HepG2 (cell line): ENCODE data around the gene COPS4. TPM values are rescaled to one million over a fixed set of nuclear protein-coding genes. Genes with fewer than 3 reads are reported as not detected.

ENCODE experiments used
- ATAC-seq: fragments of 200-7000 bp; cut with Tn5 transposase; 3 replicates; pipeline ENCODE4 v1.9.1; 2020; ENCODE audit warnings: mild to moderate bottlenecking, moderate library complexity
- BruUV-seq: library from RNA; stranded (reverse); fragments of 400-500 nt; replicated peaks from 2 replicates; lab custom pipeline; 2021; lab: Mats Ljungman, UMichigan
- CTCF ChIA-PET: fragments of 300-600 bp; formaldehyde crosslinking; extraction: SDS; loops from one replicate; lab custom pipeline; 2021; ENCODE audit warnings: low total read pairs, inconsistent platforms, low intra/inter-chr PET ratio; lab: Yijun Ruan, JAX
- POLR2A ChIA-PET: fragments of 350-600 bp; sonication (Branson Sonifier 250); formaldehyde crosslinking; loops from one replicate; lab custom pipeline; 2020; ENCODE audit warnings: antibody characterized with exemption, inconsistent platforms; lab: Yijun Ruan, JAX
- DNase-seq: peaks from one replicate; pipeline ENCODE4 v3.0.0-alpha.2; 2015; ENCODE audit warnings: low spot score
- FAIRE-seq: peaks from 3 replicates; lab custom pipeline; 2011; peaks lifted over from hg19 to GRCh38; lab: Jason Lieb, UNC
- H2AFZ ChIP-seq: one replicate; pipeline ENCODE4 v1.6.1; 2011; ENCODE audit warnings: low read length, inconsistent platforms
- H3K27ac ChIP-seq: fragments of 300-600 bp; 3 replicates; pipeline ENCODE4 v1.8.0; 2011; ENCODE audit warnings: mixed run types, mild to moderate bottlenecking, mixed read lengths, low read length, inconsistent platforms; ENCODE audit not compliant: insufficient read depth; ENCODE audit errors: extremely low read length
- H3K27me3 ChIP-seq, 2 experiments: fragments of 200-600 bp in 1 of 2; 2 replicates in 1 of 2; 3 replicates in 1 of 2; pipeline versions ENCODE4 v1.6.0 to v1.8.0; 2011; ENCODE audit warnings: low read length in 2 of 2, mild to moderate bottlenecking in 2 of 2, moderate library complexity in 2 of 2, inconsistent platforms in 1 of 2; ENCODE audit not compliant: insufficient read depth in 2 of 2, control insufficient read depth in 1 of 2
- H3K36me3 ChIP-seq, 2 experiments: fragments of 200-600 bp in 1 of 2; replicated peaks in 1 of 2; 2 replicates in 1 of 2; 3 replicates in 1 of 2; pipeline versions ENCODE4 v1.5.1 to v1.8.0; 2011; ENCODE audit warnings: low read length in 2 of 2, inconsistent platforms in 1 of 2; ENCODE audit not compliant: insufficient read depth in 2 of 2, control insufficient read depth in 1 of 2
- H3K4me1 ChIP-seq: 2 replicates; pipeline ENCODE4 v1.5.1; 2012; ENCODE audit warnings: low read length, inconsistent platforms; ENCODE audit not compliant: insufficient read depth
- H3K4me2 ChIP-seq: 2 replicates; pipeline ENCODE4 v1.6.0; 2011; ENCODE audit warnings: low read depth, low read length, inconsistent platforms
- H3K4me3 ChIP-seq, 3 experiments: fragments of 200-600 bp in 1 of 3; sonication (generic), shearing (Covaris generic) in 1 of 3; replicated peaks in 1 of 3; 2 replicates each; pipeline ENCODE4 v1.5.1; 2011 to 2016; ENCODE audit warnings: low read length in 3 of 3, inconsistent platforms in 2 of 3, low read depth in 2 of 3, mild to moderate bottlenecking in 2 of 3, control low read depth in 1 of 3, mixed read lengths in 1 of 3; ENCODE audit not compliant: insufficient read depth in 1 of 3
- H3K79me2 ChIP-seq: one replicate; pipeline ENCODE4 v1.6.1; 2011; ENCODE audit warnings: low read length, inconsistent platforms; ENCODE audit not compliant: insufficient read depth
- H3K9ac ChIP-seq: 2 replicates; pipeline ENCODE4 v1.6.0; 2011; ENCODE audit warnings: mild to moderate bottlenecking, low read depth, low read length, inconsistent platforms; ENCODE audit not compliant: insufficient read depth
- H3K9me3 ChIP-seq: 2 replicates; pipeline ENCODE4 v1.5.1; 2012; ENCODE audit warnings: mild to moderate bottlenecking, low read length
- H4K20me1 ChIP-seq: 2 replicates; pipeline ENCODE4 v1.6.0; 2011; ENCODE audit warnings: inconsistent platforms, mild to moderate bottlenecking, low read length, moderate library complexity; ENCODE audit not compliant: insufficient read depth
- GABPB1 ChIP-seq: IDR thresholded peaks from 2 replicates; pipeline ENCODE4 v1.6.1; 2016; ENCODE audit warnings: mild to moderate bottlenecking, missing genetic modification reagents, moderate library complexity, missing compliant biosample characterization
- GPBP1L1 ChIP-seq: sonication (generic); formaldehyde crosslinking; IDR thresholded peaks from 2 replicates; pipeline ENCODE4 v1.5.0; 2020; ENCODE audit warnings: mild to moderate bottlenecking, missing genetic modification reagents
- KDM2A ChIP-seq: sonication (generic); formaldehyde crosslinking; IDR thresholded peaks from 2 replicates; pipeline ENCODE4 v1.4.0; 2020; ENCODE audit warnings: low read depth, missing genetic modification reagents, borderline replicate concordance
- RARA ChIP-seq: IDR thresholded peaks from 2 replicates; pipeline ENCODE4 v1.6.1; 2016; ENCODE audit warnings: missing genetic modification reagents, missing compliant biosample characterization
- TBX2 ChIP-seq: sonication (generic); formaldehyde crosslinking; IDR thresholded peaks from 2 replicates; pipeline ENCODE4 v1.5.0; 2020; ENCODE audit warnings: missing genetic modification reagents, mild to moderate bottlenecking, borderline replicate concordance
- ZNF513 ChIP-seq: sonication (generic); formaldehyde crosslinking; conservative IDR thresholded peaks from 2 replicates; pipeline ENCODE4 v1.5.0; 2020; ENCODE audit warnings: missing genetic modification reagents
- ZNF660 ChIP-seq: sonication (generic); formaldehyde crosslinking; IDR thresholded peaks from 2 replicates; pipeline ENCODE4 v1.5.1; 2020; ENCODE audit warnings: mild to moderate bottlenecking, low read depth, missing genetic modification reagents, borderline replicate concordance
- ZNF720 ChIP-seq: sonication (generic); formaldehyde crosslinking; IDR thresholded peaks from 2 replicates; pipeline ENCODE4 v1.4.0; 2020; ENCODE audit warnings: missing genetic modification reagents
- WGBS: methylation state at CpG from one replicate; pipeline ENCODE4 v1.1.6; 2017; ENCODE audit warnings: low lambda C conversion rate; 5-methylcytosine and 5-hydroxymethylcytosine counted together
- in situ Hi-C: cut with HindIII; loops from 2 replicates; pipeline ENCODE4 v1.10.0; 2017; ENCODE audit warnings: low pct_unique_long_range_greater_than_20kb; ENCODE audit not compliant: extremely low pct_ligation_motif_present
- intact Hi-C: fragments of 100-400 bp; cut with micrococcal nuclease; formaldehyde crosslinking; loops from one replicate; pipeline ENCODE4 v1.10.0; 2022; ENCODE audit not compliant: unreplicated experiment
- polyA plus RNA-seq, 8 experiments: library from polyadenylated mRNA; depleted of rRNA in 3 of 8; stranded (reverse) in 7 of 8; unstranded in 1 of 8; fragments of >200 nt; fragmentation: Illumina TruSeq in 4 of 8; extraction: Trizol in 4 of 8; gene quantifications; 2 replicates each; pipeline versions ENCODE4 v1.2.1 to v1.2.3, GENCODE V29; 2011 to 2016; ENCODE audit warnings: low read depth in 4 of 8, missing spikeins in 1 of 8, mixed read lengths in 1 of 8; ENCODE audit not compliant: insufficient read depth in 1 of 8
- total RNA-seq, 5 experiments: library from RNA; depleted of rRNA; stranded (reverse); fragments of >200 nt; fragmentation: Illumina TruSeq; extraction: Trizol; gene quantifications; 2 replicates each; pipeline ENCODE4 v1.2.3, GENCODE V29; 2016; ENCODE audit warnings: low read depth in 1 of 5
- TF ChIP-seq, protein P1 (sequence below): sonication (generic); formaldehyde crosslinking; IDR thresholded peaks from 2 replicates; pipeline ENCODE4 v1.4.0; 2020; ENCODE audit warnings: missing genetic modification reagents

COPS4 gene
- total and polyA plus RNA-seq, 2 of the 13 experiments (the other 11 are each of a cell fraction or from before 2014, with no cell fraction given): 28.8 to 52.5 TPM

GRCh38 chr4:83013902-83014301, 21.1 kb upstream of the COPS4 start:
- Histone ChIP-seq H3K27ac (peak overlapping the region; percentile 93), H3K4me2 (peak overlapping the region; percentile 84), H4K20me1 (no peaks in the 10 kb centered on the region), H3K36me3 (no peaks in the 10 kb centered on the region)
- no TSS peak for BruUV-seq
- CTCF ChIA-PET: no interaction called here
- no peak for FAIRE-seq
- no peak for TF ChIP-seq KDM2A
- no peak for TF ChIP-seq RARA
- no peak for TF ChIP-seq TBX2 (CRISPR knock-in tag)
- TF ChIP-seq, all 625 proteins: peak for 0
- DNase-seq: no peak
- in situ Hi-C loops: loop anchor here (5.0 kb wide), 1 partner anchor 127 kb away; no protein-coding TSS in a partner anchor
- Histone ChIP-seq H3K79me2 (peaks cover 30% of the 10 kb centered on the region), H2AFZ (peak overlapping the region; percentile 45), H3K4me1 (peaks cover 7% of the 10 kb centered on the region), H3K9me3 (no peaks in the 10 kb centered on the region), H3K27me3 (no peaks in the 10 kb centered on the region; a peak in 2 of 5 replicates), H3K4me3 (peak overlapping the region; percentile 66 to 73 (median 71); a peak in 4 of 6 replicates), H3K9ac (peak overlapping the region; percentile 76)
- ATAC-seq: no peak
- POLR2A ChIA-PET: interaction anchor here (0.8 to 2.1 kb wide), 2 partner anchors 20 to 21 kb away, joined by 5 to 6 read pairs; partner anchors contain the start of gene COPS4
- intact Hi-C loops: loop anchor here (1.0 to 5.0 kb wide), 2 partner anchors 20 to 127 kb away; no protein-coding TSS in a partner anchor

DNA sequence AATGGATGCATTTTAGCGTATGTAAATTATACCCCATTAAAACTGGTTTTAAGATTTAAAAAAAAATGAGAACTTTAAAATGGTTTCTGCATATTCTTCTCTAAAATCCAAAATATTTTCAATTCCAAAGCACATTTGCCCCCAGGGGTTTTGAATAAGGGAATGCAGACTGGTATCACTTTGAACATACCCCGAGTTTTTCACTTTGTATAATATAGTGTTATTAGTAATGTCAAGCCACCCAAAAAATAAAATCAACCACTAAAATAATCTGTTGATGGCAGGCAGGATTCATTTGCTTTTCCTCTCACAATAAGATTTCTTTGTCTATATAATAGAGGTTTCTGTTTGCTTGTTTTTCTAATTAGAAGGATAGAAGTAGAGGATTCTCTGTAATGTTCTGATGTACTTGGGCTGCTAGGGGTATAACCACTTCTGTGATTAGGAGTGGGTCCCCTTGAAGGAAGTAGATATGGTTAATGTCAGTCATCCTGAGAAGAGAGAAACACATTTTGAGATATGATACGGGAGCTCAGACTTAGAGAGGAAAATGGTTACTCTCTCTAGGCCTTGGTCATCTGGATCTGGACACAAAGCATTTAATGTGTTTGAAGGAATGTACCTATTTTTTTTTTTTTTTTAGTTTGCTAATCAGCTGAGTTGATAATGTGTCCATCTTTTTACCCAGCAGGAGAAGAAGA, 15.0 kb upstream of the COPS4 start:
- Histone ChIP-seq H3K4me1 (peaks cover 15% of the 10 kb centered on the region; the same call in 1 of the 2 replicates), H3K9ac (no peak overlapping the region), H3K27me3 (no peaks in the 10 kb centered on the region; a peak in 1 of 5 replicates), H2AFZ (no peak overlapping the region), H3K36me3 (no peaks in the 10 kb centered on the region), H3K9me3 (peaks cover 10% of the 10 kb centered on the region)
- DNase-seq (no peak), FAIRE-seq (no peak)
- in situ Hi-C loops: no loop called here
- WGBS: 53% methylated on average over 3 of the region's 3 CpGs
- CTCF ChIA-PET: no interaction called here
- intact Hi-C loops: no loop called here
- TF ChIP-seq ZNF720 (CRISPR knock-in tag): no peak
- TF ChIP-seq GABPB1 (CRISPR knock-in tag): no peak
- TF ChIP-seq ZNF660: no peak
- no peak for TF ChIP-seq GPBP1L1
- no peak for TF ChIP-seq ZNF513 (CRISPR knock-in tag)
- TF ChIP-seq, protein P1, sequence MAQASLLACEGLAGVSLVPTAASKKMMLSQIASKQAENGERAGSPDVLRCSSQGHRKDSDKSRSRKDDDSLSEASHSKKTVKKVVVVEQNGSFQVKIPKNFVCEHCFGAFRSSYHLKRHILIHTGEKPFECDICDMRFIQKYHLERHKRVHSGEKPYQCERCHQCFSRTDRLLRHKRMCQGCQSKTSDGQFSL (CRISPR knock-in tag): no peak
- TF ChIP-seq, all 625 proteins: peak for 0
- H4K20me1 ChIP-seq: no peaks in the 10 kb centered on the region
- no peak overlapping the region for H3K27ac ChIP-seq
- no peak overlapping the region for H3K4me2 ChIP-seq
- H3K4me3 ChIP-seq: no peak overlapping the region
- H3K79me2 ChIP-seq: no peaks in the 10 kb centered on the region
- ATAC-seq: no peak
- POLR2A ChIA-PET: no interaction called here
- BruUV-seq: no TSS peak
